ENCODE measurements around the gene NOTCH3. TPM values are rescaled to one million over a fixed set of nuclear protein-coding genes. Genes with fewer than 3 reads are reported as not detected.

NOTCH3 gene
- total RNA-seq, 2 experiments from 2014 or later: not detected

GRCh38 chr19:15184776-15185175 is 16.0 kb downstream of the NOTCH3 start:
- Mint-ChIP-seq H3K4me3 (no peak overlapping the region), H3K27me3 (ENCODE audit: low read depth) (no peaks in the 10 kb centered on the region), H3K4me1 (ENCODE audit: low read depth) (no peaks in the 10 kb centered on the region), H3K9me3 (no peaks in the 10 kb centered on the region), H3K36me3 (ENCODE audit: low read depth) (no peaks in the 10 kb centered on the region), H3K27ac (no peak overlapping the region)
- CTCF ChIA-PET: interaction anchor here (0.9 kb wide), 1 partner anchor 371 kb away, joined by 5 read pairs; no protein-coding TSS in a partner anchor
- intact Hi-C loops (cut with micrococcal nuclease): no loop called here
- DNase-seq: no peak

GRCh38 chr19:15181394-15181793 is 19.4 kb downstream of the NOTCH3 start:
- CTCF ChIA-PET: no interaction called here
- H3K4me1 Mint-ChIP-seq (ENCODE audit: low read depth): peaks cover 2% of the 10 kb centered on the region

GRCh38 chr19:15180451-15181390 is 20.1 kb downstream of the NOTCH3 start:
- CTCF ChIA-PET: no interaction called here
- H3K36me3 Mint-ChIP-seq (ENCODE audit: low read depth): no peaks in the 10 kb centered on the region
- H3K27ac Mint-ChIP-seq: no peak overlapping the region
- H3K4me1 Mint-ChIP-seq (ENCODE audit: low read depth): peaks cover 2% of the 10 kb centered on the region
- DNase-seq: no peak
- H3K27me3 Mint-ChIP-seq (ENCODE audit: low read depth): peaks cover 3% of the 10 kb centered on the region
- no peak overlapping the region for H3K4me3 Mint-ChIP-seq
- intact Hi-C loops (cut with micrococcal nuclease): no loop called here
- no peaks in the 10 kb centered on the region for H3K9me3 Mint-ChIP-seq

More at GRCh38 chr19:15181394-15181793, 19.4 kb downstream of the NOTCH3 start:
- intact Hi-C loops (cut with micrococcal nuclease): no loop called here
- Mint-ChIP-seq H3K27ac (no peak overlapping the region), H3K4me3 (no peak overlapping the region), H3K9me3 (no peaks in the 10 kb centered on the region), H3K27me3 (ENCODE audit: low read depth) (peaks cover 3% of the 10 kb centered on the region), H3K36me3 (ENCODE audit: low read depth) (no peaks in the 10 kb centered on the region)
- no peak for DNase-seq

DNA sequence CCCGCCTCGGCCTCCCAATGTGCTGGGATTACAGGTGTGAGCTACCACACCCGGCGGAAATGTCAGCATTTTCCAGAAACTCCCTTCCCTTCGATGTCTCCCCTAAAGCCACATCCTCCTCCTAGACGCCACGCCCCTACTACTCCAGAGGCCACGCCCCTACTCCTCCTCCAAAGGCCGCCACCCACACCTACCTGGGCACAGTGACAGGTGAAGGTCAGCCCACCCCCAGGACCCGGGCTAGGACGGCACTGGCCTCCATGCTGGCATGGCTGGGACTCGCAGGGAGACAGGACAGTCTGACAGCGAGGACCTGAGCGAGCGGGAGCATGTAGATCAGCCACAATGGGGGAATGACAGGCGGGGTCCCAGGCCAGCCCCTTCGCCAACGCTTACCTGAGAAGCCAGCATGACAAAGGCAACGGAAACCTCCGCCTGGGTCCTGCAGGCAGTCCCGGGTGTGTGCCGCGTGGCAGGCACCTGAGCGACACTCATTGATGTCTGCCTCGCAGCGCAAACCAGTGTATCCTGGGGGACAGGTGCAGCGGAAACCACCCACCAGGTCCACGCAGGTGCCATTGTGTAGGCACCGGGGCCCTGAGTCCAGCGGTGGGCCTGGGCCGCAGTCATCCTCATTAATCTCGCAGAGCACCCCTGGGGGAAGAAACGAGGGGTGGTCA is 22.0 kb downstream of the NOTCH3 start:
- Mint-ChIP-seq H3K4me3 (no peak overlapping the region), H3K36me3 (ENCODE audit: low read depth) (no peaks in the 10 kb centered on the region), H3K27ac (no peak overlapping the region), H3K9me3 (no peaks in the 10 kb centered on the region), H3K4me1 (ENCODE audit: low read depth) (peaks cover 2% of the 10 kb centered on the region), H3K27me3 (ENCODE audit: low read depth) (peaks cover 3% of the 10 kb centered on the region)
- CTCF ChIA-PET: interaction anchor here (1.0 kb wide), 1 partner anchor 72 kb away, joined by 4 read pairs; no protein-coding TSS in a partner anchor
- intact Hi-C loops (cut with micrococcal nuclease): loop anchor here (1.0 to 10.0 kb wide), 4 partner anchors 11 to 196 kb away; partner anchors contain the start of genes AKAP8 and EPHX3
- DNase-seq: no peak

DNA sequence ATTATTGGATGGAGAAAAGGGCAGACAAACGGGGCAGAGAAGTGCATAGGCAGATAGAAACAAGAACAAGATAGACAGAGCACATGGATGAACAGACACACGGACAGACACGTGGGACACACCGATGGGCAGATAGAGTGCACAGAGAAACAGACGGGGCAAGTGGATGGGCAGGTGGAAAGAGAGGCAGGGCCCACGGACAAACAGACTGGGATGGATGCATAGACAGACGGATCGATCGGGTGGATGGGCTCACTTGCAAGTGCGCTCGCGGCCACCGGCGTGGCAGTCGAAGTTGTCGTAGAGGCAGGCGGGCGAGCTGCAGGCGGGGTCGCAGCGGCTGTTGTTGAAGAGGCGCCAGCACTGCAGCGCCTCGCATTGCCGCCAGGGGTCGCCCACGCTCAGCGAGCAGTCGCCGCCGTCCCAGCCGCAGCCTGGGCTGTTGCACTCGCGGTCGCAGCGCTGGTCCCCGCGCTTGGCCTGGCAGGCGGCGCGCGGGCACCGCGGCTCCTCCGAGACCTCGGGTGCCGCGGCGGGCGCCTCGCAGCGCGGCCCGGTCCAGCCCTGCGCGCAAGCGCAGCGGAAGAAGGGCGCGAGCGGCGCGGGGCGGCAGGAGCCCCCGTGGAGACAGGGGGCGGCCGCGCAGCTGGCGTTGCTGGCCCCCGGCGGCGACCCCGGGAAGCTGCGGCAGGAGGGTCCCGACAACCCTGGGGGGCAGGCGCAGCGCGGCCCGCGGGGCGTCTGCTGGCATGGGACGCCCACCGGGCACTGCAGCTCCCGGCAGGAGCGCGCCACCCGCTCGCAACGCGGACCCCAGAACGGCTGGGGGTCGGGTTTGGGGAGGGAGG is 23.3 kb downstream of the NOTCH3 start:
- H3K36me3 Mint-ChIP-seq (ENCODE audit: low read depth): no peaks in the 10 kb centered on the region
- CTCF ChIA-PET: interaction anchor here (0.6 to 2.1 kb wide), 7 partner anchors 14 to 451 kb away, joined by 3 to 5 read pairs (median 4); partner anchors contain the start of gene OR1I1

GRCh38 chr19:15175609-15176008 is 25.2 kb downstream of the NOTCH3 start:
- H3K27me3 Mint-ChIP-seq (ENCODE audit: low read depth): peaks cover 3% of the 10 kb centered on the region
- no peak for DNase-seq
- H3K27ac Mint-ChIP-seq: no peak overlapping the region
- intact Hi-C loops (cut with micrococcal nuclease): loop anchor here (5.0 to 10.0 kb wide), 3 partner anchors 57 to 199 kb away; partner anchors contain the start of genes AKAP8 and EPHX3
- no peaks in the 10 kb centered on the region for H3K9me3 Mint-ChIP-seq
- no peak overlapping the region for H3K4me3 Mint-ChIP-seq
- no peaks in the 10 kb centered on the region for H3K36me3 Mint-ChIP-seq (ENCODE audit: low read depth)
- peaks cover 2% of the 10 kb centered on the region for H3K4me1 Mint-ChIP-seq (ENCODE audit: low read depth)
- CTCF ChIA-PET: interaction anchor here (0.6 kb wide), 1 partner anchor 118 kb away, joined by 3 read pairs; no protein-coding TSS in a partner anchor

More for the DNA sequence above, 23.3 kb downstream of the NOTCH3 start:
- intact Hi-C loops (cut with micrococcal nuclease): loop anchor here (1.0 to 10.0 kb wide), 6 partner anchors 55 to 379 kb away; partner anchors contain the start of genes AKAP8 and EPHX3
- H3K27ac Mint-ChIP-seq: no peak overlapping the region
- no peaks in the 10 kb centered on the region for H3K9me3 Mint-ChIP-seq
- peak overlapping the region; percentile 24 for H3K4me3 Mint-ChIP-seq
- H3K4me1 Mint-ChIP-seq (ENCODE audit: low read depth): peaks cover 2% of the 10 kb centered on the region
- peaks cover 3% of the 10 kb centered on the region for H3K27me3 Mint-ChIP-seq (ENCODE audit: low read depth)
- DNase-seq: peak; percentile 84

DNA sequence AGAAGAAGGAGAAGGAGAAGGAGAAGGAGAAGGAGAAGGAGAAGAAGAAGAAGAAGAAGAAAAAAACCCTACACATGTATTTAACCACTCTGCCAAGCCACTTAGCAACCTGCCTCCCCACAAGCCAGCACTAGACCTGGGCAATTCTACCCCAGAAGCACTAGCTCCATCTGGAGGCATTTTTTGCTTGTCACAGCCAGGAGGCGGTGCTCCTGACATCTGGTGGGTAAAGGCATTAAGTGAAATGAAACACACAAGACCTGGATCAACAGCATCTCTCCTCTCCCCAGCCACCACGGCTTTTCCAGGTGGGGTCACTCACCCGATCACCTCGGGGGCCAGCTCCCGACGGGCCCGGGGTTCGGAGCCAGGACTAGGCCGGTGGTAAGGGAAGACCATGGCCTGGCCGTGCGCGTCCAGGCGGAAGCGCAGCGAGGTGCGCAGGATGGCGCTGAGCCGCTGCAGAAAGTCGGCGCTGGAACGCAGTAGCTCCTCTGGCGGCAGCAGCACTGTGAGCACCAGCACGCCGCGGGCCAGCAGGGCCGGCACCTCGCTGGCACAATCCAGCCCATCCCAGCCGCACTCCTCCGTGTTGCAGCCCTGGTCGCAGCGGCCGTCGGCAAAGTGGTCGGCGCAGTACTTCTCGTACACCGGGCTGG is 26.9 kb downstream of the NOTCH3 start:
- CTCF ChIA-PET: interaction anchor here (0.6 to 0.9 kb wide), 3 partner anchors 8 to 82 kb away, joined by 3 read pairs; no protein-coding TSS in a partner anchor
- H3K4me3 Mint-ChIP-seq: no peak overlapping the region
- DNase-seq: peak; percentile 29
- intact Hi-C loops (cut with micrococcal nuclease): loop anchor here (10.0 kb wide), 1 partner anchor 201 kb away; the partner anchor contains the start of gene AKAP8
- H3K4me1 Mint-ChIP-seq (ENCODE audit: low read depth): peaks cover 2% of the 10 kb centered on the region
- H3K36me3 Mint-ChIP-seq (ENCODE audit: low read depth): no peaks in the 10 kb centered on the region
- no peaks in the 10 kb centered on the region for H3K9me3 Mint-ChIP-seq
- H3K27me3 Mint-ChIP-seq (ENCODE audit: low read depth): peaks cover 3% of the 10 kb centered on the region
- no peak overlapping the region for H3K27ac Mint-ChIP-seq

DNA sequence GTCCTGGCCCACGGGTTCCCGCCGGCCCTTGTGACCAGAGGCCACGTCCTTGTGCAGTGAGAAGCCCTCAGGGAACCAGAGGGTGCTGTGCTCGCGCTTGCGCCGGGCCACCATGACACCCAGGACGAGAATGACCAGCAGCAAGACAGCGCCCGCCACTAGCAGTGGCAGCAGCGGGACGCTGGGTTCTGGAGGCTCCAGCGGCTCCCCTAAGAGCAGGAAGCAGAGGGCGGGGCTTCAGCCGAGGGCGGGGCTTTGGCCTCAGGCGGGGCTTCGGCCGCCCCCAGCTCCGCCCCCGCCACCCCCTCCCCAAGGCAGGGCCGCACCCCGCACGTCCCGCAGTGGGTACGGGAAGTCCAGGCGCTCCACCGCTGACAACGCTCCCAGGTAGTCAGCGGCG is 30.4 kb downstream of the NOTCH3 start:
- Mint-ChIP-seq H3K4me3 (no peak overlapping the region), H3K36me3 (ENCODE audit: low read depth) (no peaks in the 10 kb centered on the region), H3K9me3 (peaks cover 13% of the 10 kb centered on the region), H3K27ac (no peak overlapping the region), H3K4me1 (ENCODE audit: low read depth) (no peaks in the 10 kb centered on the region), H3K27me3 (ENCODE audit: low read depth) (no peaks in the 10 kb centered on the region)
- CTCF ChIA-PET: no interaction called here
- intact Hi-C loops (cut with micrococcal nuclease): loop anchor here (10.0 kb wide), 1 partner anchor 204 kb away; the partner anchor contains the start of gene AKAP8
- DNase-seq: no peak

- no peak for DNase-seq
- CTCF ChIA-PET: no interaction called here
- H3K9me3 Mint-ChIP-seq: peaks cover 19% of the 10 kb centered on the region
- intact Hi-C loops (cut with micrococcal nuclease): loop anchor here (10.0 kb wide), 1 partner anchor 205 kb away; the partner anchor contains the start of gene AKAP8
- no peak overlapping the region for H3K27ac Mint-ChIP-seq
- no peaks in the 10 kb centered on the region for H3K36me3 Mint-ChIP-seq (ENCODE audit: low read depth)
- H3K4me3 Mint-ChIP-seq: no peak overlapping the region
- no peaks in the 10 kb centered on the region for H3K4me1 Mint-ChIP-seq (ENCODE audit: low read depth)
- no peaks in the 10 kb centered on the region for H3K27me3 Mint-ChIP-seq (ENCODE audit: low read depth)
These were observed 31.1 kb downstream of the NOTCH3 start for GRCh38 chr19:15169541-15170285.

DNA sequence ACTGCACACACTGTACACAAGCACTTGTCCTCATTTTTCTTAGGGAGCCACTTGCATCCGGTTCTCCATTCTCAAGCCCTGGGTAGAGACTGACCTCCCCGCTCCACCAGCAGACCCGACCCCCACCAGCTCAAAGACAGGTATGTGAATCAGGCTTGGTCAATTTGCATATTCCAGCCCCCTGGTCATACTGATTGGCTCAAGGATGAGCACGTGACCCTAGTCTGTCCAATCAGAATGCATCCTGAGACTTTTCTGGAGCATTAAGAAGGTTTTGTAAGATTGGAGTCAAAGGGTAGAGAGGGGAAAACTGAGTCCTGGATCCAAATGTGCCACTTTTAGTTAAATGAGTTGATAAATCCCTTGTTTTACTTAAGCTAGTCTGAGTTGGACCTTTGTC is 34.1 kb downstream of the NOTCH3 start:
- no peak overlapping the region for H3K27ac Mint-ChIP-seq
- CTCF ChIA-PET: no interaction called here
- H3K27me3 Mint-ChIP-seq (ENCODE audit: low read depth): no peaks in the 10 kb centered on the region
- intact Hi-C loops (cut with micrococcal nuclease): no loop called here
- no peaks in the 10 kb centered on the region for H3K4me1 Mint-ChIP-seq (ENCODE audit: low read depth)
- H3K4me3 Mint-ChIP-seq: no peak overlapping the region
- H3K36me3 Mint-ChIP-seq (ENCODE audit: low read depth): no peaks in the 10 kb centered on the region
- H3K9me3 Mint-ChIP-seq: peaks cover 22% of the 10 kb centered on the region
- no peak for DNase-seq

Data from activated naive CD4-positive, alpha-beta T cell treated with anti-CD3 and anti-CD28 coated beads for 36 hours (primary cell).